HL-60/S4 treated with phorbol 12-myristate 13-acetate at 8.2 ng/mL for 4 days and 3 days (cell line): ENCODE data around the gene PARP2.
"Not testable (repeated sequence)": the region's sequence is repeated elsewhere in the genome, so short reads cannot be mapped to it uniquely, and the experiment has no call there.

Experiments used
- in situ Hi-C: fragments of 300-500 bp; cut with MboI; formaldehyde crosslinking; loops from 2 replicates; pipeline ENCODE4 v1.15.0; 2022; ENCODE audit warnings: low sequenced_read_pairs

PARP2 gene

GRCh38 chr14:20343092-20343861 is at the start of gene PARP2:
Gene PARP2, plus strand, starts transcription at chr14:20343635. Its CDS starts 7 bp downstream, at chr14:20343642.
- in situ Hi-C loops = no loop called here

- in situ Hi-C loops = no loop called here
Observed at GRCh38 chr14:20294636-20295035, 48.8 kb upstream of the PARP2 start.

GRCh38 chr14:20295067-20295466 is 48.4 kb upstream of the PARP2 start:
- in situ Hi-C loops = no loop called here

GRCh38 chr14:20302042-20302755 is 41.2 kb upstream of the PARP2 start:
- in situ Hi-C loops = no loop called here

- in situ Hi-C loops = no loop called here
Observed at GRCh38 chr14:20305265-20306078, 38.0 kb upstream of the PARP2 start, which contains the start of gene TTC5. Gene TTC5, minus strand, starts transcription at chr14:20305951. Its CDS starts 14 bp downstream, at chr14:20305937.

GRCh38 chr14:20306079-20306423 is 37.4 kb upstream of the PARP2 start:
- in situ Hi-C loops = no loop called here

GRCh38 chr14:20314026-20314425 is 29.4 kb upstream of the PARP2 start:
- in situ Hi-C loops = no loop called here

- in situ Hi-C loops = no loop called here
Observed at GRCh38 chr14:20317720-20318119, 25.7 kb upstream of the PARP2 start.

- in situ Hi-C loops = loop anchor here (10.0 kb wide), 1 partner anchor 278 kb away; no protein-coding TSS in a partner anchor
Observed at GRCh38 chr14:20327005-20327869, 16.2 kb upstream of the PARP2 start.

- in situ Hi-C loops = loop anchor here (10.0 kb wide), 1 partner anchor 276 kb away; no protein-coding TSS in a partner anchor
Observed at GRCh38 chr14:20328705-20329104, 14.7 kb upstream of the PARP2 start.

GRCh38 chr14:20329355-20329754 is 14.1 kb upstream of the PARP2 start:
- in situ Hi-C loops = loop anchor here (10.0 kb wide), 1 partner anchor 275 kb away; no protein-coding TSS in a partner anchor

GRCh38 chr14:20331053-20331613 is 12.3 kb upstream of the PARP2 start:
- in situ Hi-C loops = no loop called here

- in situ Hi-C loops = no loop called here
Observed at GRCh38 chr14:20332431-20332787, 11.0 kb upstream of the PARP2 start.

GRCh38 chr14:20332788-20333493 is 10.5 kb upstream of the PARP2 start, which contains the start of gene CCNB1IP1:
Gene CCNB1IP1, minus strand, starts transcription at chr14:20333279. Its CDS starts 16,756 bp downstream, at chr14:20316523.
- in situ Hi-C loops = no loop called here

GRCh38 chr14:20333494-20333841 is 10.0 kb upstream of the PARP2 start:
- in situ Hi-C loops = no loop called here

GRCh38 chr14:20334017-20334416 is 9.4 kb upstream of the PARP2 start:
- in situ Hi-C loops = no loop called here

GRCh38 chr14:20341032-20341431 is 2.4 kb upstream of the PARP2 start:
- in situ Hi-C loops = not testable (repeated sequence)

GRCh38 chr14:20341646-20342045 is 1.8 kb upstream of the PARP2 start:
- in situ Hi-C loops = no loop called here

GRCh38 chr14:20343862-20344220 is 406 bp downstream of the PARP2 start:
- in situ Hi-C loops = no loop called here
